ENCODE measurements around the gene PLCB4.

DNA sequence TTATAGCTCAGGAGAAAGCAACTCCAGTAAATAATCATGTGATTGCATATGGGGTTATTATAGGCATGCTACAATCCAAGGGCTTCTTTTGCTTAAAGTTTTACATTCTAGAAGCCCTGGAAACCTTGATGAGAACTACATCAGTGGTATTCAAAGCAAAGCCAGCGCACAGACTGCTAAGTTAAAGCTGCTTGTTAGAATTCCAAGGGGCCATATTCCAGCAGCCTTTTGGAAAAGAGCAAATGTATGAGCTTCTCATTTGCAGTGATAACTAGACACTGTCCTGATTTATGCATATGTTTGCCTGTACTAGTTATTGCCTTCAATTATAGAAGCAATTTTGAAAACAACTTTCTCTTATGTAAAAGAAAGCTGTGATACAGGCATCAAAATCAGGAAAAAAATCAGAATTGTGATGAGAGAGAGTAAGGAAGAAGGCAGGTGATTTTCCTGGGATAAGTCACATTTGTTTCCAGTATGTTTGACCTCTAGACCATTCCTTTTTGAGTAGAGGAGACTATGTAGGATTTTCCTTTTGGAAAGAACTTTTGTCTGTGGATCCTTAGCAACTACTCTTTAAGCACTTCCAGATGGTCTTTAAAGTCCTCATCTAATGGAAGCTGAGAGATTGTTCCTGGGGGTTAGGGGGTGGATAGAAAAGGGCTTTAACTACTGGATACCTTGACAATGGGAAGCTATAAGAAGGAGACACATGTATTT lies 159.2 kb downstream of the PLCB4 start:
- TF ChIP-seq, protein P1, sequence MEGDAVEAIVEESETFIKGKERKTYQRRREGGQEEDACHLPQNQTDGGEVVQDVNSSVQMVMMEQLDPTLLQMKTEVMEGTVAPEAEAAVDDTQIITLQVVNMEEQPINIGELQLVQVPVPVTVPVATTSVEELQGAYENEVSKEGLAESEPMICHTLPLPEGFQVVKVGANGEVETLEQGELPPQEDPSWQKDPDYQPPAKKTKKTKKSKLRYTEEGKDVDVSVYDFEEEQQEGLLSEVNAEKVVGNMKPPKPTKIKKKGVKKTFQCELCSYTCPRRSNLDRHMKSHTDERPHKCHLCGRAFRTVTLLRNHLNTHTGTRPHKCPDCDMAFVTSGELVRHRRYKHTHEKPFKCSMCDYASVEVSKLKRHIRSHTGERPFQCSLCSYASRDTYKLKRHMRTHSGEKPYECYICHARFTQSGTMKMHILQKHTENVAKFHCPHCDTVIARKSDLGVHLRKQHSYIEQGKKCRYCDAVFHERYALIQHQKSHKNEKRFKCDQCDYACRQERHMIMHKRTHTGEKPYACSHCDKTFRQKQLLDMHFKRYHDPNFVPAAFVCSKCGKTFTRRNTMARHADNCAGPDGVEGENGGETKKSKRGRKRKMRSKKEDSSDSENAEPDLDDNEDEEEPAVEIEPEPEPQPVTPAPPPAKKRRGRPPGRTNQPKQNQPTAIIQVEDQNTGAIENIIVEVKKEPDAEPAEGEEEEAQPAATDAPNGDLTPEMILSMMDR (conservative IDR thresholded peaks at IDR 0.05): no peak
- TF ChIP-seq EZH2 (IDR thresholded peaks at IDR 0.05; ENCODE audit: low read depth): no peak

Data from PC-9 (cell line).